Hematopoietic multipotent progenitor cell treated with erythropoietin and hydrocortisone succinate and interleukin-3 and kit ligand, for 8 days (in vitro differentiated cells): ENCODE results near the gene THSD4.

ENCODE experiments used
- DNase-seq: peaks from one replicate; pipeline ENCODE4 v3.0.0-alpha.2; 2015

THSD4 gene

DNA sequence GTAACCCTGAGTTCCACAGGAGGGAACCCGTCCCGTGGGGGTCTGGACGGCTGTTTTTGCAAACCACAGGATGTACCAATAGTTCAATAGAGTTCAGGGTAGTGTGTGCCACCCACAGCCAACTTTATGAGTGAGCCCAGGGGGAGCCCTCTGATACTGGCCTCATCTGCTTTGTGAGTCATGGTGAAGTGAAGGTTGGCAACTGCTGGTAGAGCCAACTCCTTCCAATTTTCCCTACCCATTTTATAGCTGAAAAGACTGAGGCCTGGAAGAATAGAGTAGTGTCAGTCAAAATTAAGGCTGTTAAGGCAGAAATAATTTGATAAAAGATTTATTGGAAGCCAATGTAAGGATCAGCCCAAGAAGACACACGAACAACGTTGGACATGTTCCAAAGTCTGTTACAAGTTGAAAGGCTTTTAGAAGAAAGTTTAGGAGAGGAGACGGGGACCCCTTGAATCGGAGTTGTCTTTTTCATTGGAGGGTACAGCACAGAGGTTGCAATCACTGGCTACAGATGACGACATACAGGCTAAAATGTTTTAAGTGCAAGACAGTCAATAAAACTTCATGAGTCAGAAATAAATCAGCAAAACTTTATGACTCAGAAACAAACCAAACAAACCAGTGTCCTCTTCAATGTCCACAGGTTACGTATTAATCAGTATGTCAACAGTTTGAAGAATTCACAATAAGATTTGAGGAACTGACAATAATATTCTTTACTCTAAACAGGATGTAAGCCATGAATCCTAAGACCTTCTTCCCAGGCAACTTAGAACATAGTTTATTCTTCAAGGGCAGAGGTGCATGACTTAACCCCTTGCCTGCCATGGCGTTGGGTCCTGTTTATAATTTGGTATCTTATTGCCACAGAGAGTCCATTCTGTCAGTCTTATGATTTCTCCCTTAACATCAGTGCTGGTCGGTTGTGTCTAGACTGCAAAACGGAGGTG is 632.1 kb downstream of the THSD4 start:
- DNase-seq, result no peak

DNA sequence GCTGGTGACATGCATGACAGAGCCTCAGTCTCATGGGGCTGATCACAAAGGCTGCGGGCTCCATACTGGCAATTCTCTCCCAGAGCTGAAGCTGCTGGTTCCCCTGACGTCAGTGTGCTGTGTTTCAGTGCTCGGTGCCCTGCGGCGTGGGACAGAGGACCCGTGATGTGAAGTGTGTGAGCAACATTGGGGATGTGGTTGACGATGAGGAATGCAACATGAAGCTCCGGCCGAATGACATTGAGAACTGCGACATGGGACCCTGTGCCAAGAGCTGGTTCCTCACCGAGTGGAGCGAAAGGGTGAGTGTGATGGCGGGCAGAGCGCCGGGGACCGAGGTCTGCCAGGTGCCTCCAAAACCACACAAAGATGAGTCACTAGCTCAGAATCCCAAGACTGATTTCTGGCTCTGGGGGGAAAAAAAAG is 633.0 kb downstream of the THSD4 start:
- DNase-seq, result no peak

DNA sequence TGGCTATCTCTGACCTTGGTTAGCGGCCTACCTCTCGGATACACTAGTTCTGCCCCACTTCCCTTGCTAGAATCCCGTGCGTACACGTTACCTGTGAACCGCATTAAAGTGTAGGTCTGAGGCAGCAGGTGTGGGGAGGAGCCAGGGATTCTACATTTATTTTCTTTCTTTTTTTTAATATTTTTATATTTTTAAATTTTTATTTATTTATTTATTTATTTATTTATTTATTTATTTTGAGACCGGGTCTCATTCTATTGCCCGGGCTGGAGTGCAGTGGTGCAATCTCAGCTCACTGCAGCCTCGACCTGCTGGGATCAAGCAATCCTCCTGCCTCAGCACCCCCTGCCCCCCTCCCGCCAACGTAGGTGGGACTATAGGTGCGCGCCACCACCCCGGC is 634.2 kb downstream of the THSD4 start:
- DNase-seq, result no peak

DNA sequence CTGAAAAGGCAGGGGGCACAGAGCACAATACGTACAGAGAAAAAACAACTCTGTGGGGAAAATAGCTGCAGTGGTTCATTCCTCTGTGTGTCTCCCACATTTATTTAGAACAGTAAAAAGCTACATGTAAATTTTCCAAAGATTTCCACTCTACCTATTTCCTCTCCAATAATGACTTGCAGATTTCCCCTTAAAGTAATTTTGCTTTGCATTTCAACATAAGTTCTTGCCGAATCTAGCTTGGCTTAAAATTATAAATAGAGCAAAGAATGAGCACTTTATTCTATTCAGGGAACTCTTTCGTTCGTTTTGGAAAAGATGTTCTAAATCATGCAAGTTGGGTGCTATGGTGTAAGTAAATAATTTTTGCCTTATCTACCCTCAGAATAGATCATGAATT is 636.9 kb downstream of the THSD4 start:
- DNase-seq, result no peak

DNA sequence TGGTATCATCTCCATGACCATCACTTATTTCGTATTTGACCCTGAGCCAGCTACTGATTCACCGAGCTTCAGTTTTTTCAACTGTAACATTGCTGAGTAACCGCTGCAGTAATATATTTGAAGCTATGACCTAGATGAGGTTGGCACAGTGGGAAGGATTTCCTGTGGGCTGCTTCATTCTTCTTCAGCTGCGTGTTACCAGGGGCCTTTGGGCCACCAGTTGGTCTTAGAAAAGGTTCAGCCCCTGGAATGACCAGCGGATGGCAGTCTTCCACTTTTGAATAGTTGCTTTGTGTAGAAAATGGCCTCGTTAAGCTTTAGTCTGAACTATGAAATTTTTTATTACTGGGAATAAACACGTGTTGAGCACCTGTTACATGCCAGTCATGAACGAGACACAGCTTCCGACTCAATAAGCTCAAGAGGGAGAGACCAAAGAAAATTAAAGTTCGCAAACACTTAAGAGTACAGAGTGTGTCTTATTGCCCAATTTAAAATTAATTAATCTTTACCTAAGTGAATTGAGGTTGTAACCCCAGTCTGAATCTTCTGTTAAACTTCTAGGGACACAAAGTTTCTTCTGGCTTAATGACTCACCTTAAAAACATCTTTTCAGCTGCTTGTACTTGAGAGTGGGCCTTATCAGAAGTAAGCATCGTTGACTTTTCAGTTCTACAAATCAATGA is 637.5 kb downstream of the THSD4 start:
- peak; percentile 3 for DNase-seq

DNA sequence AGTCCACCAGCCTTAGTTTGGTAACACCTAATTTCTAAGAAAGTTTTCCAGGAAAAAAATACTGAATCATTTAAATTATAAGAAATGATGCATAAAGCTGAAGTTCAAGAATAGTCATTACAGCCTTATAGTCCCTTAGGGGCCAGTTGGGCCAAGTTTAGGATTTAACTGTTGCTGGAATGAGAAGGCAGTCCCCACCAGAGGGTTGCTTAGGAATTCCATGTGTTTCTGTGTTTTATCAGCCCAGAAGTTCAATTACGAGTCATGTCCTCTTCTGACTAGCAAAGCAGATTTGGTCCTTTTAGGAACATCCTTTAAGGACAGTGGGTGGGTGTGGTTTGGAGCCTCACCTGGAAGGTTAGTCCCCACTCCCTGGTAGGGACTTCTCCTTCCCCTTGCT is 638.1 kb downstream of the THSD4 start:
- no peak for DNase-seq

DNA sequence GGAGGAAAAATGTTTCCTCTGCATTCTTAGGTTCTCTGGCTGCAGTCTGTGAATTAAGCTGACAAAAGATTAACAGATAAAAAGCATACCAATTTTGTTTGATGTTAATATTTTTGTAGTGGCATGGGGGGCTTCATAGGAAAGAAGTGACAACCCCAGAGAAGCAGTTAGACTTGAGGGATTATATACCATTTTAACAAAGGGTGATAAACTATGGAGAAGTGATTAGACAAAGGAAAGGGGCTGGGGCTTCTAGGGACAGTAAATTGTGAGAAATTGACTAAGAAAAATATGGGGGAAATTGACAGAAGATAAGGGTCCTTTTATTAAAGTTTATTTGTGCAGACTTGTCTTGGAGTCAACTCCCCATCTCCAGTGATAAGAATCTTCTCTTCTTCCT is 639.4 kb downstream of the THSD4 start:
- no peak for DNase-seq

DNA sequence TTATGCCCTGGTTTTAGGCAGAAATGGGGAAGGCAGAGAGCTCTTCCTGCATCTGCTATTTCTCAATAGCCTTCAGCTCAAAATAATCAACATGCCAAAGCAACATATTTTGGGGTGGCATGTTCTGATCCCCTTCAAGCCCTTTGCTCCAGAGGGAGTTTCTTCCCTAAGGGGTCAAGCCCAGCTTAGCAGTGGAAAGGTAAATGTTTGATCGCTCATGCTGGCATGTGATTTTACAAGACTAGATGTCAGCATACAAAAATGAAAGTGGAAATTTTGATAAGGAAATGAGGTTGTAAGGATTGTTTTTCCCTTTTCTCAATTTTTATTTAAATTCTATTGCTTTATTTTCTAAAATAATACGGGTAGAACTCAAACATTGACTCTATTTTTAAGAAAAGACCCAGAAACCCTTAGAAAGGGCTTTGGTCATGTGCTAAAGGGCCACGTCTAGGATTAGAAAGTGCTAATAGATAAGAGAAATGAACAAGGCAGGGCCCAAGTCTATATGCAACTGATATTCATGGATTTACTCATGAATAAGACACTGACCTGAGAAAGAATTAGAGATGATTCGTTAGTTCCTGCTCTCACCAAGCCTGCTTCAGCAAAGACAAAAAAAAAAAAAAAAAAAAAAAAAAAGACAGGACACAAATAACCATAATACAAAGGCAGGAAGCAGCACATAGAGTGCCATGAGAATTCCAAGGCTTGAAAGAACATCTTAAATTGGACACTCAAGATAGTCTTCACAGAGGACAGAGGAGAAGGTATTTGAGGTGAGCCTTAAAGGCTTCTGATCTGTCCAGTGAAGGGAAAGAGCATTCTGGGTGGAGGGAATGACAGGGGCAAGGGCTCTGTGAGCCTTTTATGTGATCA is 640.1 kb downstream of the THSD4 start:
- DNase-seq, result no peak

DNA sequence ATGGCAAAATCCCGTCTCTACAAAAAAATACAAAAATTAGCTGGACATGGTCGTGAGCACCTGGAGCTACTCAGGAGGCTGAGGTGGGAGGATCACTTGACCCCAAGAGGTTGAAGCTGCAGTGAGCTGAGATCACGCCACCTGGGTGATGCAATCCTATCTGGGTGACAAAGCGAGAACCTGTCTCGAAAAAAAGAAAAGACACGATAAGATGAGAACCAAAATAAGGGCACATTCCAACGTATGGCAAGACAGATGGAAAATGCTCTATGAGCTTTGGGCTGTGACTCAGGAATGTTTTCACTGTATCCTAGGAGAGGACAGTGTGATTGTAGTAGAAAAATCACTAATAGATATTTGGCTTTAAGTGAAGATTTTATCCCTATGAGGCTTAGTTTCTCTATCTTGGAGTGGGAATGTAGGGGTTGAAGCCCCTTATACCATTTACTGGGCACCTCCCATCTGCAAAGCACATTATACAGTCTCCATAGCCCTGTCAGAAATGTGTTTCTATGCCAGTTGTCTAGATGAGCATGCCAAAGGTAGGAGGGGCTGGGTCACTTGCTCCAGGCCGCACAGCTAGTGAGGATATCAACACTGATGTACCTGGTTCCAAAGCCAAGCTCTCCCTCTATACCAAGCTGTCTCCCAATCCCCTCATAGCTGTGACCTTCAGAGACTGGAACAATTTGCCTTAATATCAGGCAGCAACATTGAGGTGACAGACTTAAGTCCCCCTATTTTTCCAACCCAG is 641.5 kb downstream of the THSD4 start:
- DNase-seq, result no peak

DNA sequence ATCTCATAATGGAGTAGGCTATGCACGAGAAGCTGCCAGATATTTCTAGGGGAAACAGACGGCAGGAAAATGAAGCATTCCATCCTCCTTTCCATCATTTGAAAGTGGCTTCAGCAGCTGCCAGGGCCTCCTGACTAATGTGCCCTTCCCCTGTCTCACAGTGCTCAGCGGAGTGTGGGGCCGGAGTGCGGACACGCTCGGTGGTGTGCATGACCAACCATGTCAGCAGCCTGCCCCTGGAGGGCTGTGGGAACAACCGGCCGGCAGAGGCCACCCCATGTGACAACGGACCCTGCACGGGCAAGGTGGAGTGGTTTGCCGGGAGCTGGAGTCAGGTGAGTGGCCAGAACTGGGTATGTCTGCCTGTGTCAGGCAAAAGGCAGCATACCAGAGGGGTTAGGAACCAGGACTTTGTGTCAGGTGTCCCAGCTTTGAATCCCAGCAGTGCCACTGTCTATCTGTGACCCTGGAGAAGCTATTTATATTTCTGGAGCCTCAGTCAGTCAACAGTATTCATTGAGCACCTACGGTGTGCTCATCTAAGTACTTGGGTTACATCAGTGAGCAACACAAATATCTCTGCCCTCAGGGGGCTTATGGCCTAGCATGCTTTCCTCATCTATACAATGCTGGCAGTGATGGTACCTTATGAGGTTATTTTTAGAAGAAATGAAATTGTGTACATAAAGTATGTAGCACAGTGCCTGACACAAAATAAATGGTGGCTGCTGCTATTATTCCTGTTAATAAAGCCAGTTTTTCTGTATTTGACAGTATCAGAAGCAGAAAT is 642.7 kb downstream of the THSD4 start:
- DNase-seq, result no peak

DNA sequence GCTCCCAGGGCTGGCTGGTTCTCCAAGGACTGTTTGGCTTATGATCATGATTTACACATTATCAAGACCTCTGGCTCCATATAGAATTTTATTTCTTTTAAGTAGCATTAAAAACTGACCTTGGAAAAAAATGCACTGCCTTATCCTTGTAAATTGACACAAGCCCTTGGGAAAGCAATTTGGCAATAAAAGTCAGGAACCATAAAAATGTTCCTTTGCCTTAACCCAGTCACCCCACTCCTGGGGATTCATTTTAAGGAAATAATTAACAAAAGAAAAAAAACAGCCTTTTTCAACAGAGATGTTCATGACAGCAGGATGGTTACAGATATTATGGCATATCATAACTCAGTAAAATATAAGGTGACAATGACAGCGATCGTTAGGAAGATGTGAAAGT is 643.4 kb downstream of the THSD4 start:
- DNase-seq, result no peak

DNA sequence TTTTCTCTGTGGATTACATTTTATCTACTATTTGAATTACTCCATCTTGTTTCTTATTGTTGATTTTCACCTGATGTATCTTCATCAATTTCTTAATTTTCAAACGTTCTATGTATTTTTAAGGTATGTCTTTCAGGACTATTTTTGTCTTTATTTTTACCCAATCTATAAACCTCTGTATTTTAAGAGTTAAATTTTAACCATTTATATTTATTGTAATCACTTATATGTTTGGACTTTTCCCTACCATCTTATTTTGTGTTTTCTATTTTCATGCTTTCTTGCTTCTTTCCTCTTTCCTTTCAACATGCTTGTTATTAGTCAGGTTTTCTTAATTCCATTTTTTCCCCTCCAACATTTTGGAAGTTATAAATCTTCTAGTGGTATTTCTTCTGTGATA is 645.6 kb downstream of the THSD4 start:
- DNase-seq, result no peak

DNA sequence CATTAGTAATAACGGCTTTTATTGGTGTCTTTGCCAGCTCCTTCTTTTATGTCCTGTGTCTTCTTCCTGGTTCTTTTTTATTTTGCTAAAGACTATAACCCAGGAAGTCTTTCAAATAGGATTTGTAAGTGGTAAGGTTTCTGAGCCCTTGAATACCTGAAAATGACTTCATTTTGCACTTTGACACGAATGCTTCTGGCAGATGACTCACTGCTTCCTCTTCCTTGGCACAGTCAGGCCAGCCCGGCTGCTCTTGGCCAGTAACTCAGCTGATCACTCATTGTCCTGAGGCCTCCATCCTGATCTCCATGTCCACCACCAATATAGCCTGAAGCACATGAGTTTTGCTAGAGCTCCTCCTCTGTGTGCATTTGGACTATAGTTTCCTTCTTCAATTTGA is 646.4 kb downstream of the THSD4 start:
- DNase-seq, result no peak

DNA sequence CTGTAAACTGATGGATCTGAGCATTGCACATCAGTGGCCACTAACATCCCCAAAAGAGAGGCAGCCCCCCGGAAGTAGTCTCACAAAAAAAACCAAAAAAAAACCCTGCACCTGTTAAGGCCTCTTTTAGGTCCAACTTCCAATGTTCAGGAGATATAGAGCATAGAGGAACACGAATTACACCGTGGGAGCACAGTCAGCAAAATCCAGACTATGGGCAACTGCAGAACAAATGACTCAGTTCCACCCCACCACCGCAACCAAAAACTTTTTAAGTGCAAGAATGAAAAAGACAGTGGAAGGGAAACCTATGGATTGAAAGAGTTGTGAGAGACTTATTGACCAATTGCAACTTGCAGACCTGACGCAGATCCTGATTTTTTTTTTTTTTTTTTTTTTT is 652.9 kb downstream of the THSD4 start:
- DNase-seq, result no peak

DNA sequence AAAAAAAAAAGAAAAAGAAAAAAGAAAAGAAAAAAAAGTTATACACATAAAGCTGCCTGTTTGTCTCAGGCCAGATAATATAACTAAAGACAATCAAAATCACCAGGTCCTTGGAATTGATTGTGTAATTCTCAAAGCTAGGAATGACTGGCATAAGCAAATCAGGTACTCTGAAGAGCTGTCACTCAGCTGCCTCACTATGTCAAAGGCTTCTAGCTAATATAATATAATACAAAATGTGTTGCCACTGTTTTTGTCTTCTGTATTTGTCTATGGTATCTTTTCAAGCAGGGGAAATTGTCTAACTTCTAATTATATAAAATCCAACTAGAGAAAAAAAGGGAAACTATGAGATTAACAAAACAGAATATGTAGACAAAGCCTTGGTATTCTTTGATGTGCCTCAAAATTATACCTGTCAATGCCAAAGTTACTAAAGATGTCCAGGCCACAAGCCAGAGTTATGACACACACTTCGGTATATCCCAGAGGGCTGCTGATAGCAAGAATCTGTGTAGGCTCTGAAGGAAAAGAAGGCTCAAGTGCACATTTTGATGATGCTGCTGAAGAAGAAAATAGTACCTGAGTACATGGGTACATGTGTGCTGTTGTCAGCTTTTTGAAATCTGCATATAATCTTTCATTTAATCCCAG is 658.1 kb downstream of the THSD4 start:
- no peak for DNase-seq

DNA sequence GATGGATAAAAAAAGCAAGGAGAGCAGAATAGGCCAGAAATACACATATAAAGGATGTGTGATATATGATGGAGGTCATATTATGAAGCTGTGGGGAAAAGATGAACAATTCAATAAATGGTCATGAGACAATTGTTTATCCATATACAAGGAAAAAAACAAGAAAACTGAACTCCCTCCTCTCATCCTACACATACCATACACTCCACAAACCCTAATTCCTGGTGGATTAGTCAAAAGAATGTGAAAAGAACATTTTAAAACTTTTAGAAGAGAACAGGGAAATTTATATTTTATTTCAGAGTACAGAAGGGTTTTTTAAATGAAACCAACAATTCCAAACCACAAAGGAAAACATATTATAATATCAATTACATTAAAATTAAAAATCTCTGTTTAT is 660.6 kb downstream of the THSD4 start:
- DNase-seq, result no peak

DNA sequence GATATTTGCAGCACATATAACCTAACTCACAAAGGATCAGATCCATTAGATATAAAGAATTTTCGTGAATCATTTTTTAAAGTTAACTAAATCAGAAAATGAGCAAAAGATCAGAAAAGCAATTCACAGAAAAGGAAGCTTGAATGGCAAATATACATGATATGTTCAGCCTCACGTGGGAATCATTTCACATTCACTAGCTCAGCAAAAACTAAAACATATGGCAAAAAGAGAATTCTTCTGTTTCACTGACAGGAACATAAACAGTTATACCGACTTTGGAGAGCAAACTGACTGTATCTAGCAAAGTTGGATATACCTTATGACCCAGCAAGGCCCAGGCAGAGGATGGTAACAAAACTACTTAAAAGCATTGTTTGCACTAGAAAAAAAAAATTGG is 661.0 kb downstream of the THSD4 start:
- no peak for DNase-seq

DNA sequence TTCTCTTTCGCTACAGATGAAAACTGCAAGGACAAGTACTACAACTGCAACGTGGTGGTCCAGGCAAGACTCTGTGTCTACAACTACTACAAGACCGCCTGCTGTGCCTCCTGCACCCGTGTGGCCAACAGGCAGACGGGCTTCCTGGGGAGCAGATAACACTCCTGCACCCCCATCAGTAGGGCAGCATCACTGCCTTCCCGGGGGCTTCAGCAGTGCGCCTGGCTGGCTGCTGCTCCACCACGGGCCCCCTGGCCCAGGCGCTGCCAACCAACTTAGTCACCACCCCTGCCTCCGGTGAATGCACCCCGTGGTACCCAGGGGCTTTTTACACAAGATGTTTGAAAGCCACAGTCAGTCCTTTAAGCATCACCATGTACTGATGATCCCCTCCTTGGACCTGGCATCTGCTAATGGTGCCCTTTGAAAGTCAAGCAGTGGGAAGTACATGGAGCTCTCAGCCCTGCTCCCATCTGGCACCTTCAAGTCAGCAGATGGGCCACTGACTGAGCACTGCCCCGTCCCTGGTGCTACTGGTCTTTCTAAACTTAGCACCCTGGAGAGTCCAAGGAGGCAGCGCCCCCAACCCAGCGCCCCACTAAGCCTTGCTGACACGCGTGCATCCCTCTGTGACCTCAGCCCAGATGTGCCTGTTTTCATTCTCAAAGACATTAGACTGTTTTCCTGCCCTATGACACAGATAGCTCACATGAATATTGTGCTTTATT is 662.1 kb downstream of the THSD4 start:
- DNase-seq, result no peak

DNA sequence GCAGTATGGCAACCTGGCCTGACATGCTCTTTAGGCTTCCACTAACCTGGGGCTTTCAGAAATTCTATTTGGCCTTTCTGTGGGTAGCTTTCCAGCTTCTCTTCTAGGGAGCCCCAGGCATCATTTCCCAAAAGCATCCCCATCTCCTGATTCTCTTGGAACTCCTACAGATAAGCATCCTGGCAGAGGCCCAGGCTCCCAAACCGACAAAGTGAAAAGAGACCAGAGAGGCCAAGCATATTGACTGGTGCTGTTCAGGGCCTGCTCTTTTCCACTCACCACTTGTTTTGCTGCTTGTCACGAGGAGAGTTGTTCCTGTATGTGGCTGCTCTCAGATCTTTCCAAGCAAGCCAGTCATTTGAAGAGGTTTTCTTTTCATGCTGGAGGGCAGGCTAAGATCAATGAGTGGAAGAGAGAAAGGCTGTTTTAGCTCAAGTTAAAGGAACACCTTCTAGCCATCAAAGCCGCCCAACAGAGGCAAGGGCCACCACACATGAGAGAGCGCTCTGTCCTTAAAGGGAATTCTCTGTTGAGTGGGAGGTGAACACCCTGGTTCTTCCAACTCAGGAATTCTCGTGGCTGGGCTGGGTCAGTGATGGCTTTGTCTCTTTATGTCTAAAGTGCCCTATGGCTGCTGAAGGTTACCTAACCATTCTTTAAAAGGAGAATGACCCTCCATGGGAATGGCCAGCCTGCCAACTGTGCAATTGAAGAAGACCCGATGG is 664.0 kb downstream of the THSD4 start:
- no peak for DNase-seq
